Superior temporal gyrus (tissue), 1 donor: ENCODE data around the gene ARMC6.

Experiments
- DNase-seq: peaks from one replicate; pipeline ENCODE4 v3.0.0-alpha.2; 2016; ENCODE audit errors: extremely low spot score

Gene ARMC6

DNA sequence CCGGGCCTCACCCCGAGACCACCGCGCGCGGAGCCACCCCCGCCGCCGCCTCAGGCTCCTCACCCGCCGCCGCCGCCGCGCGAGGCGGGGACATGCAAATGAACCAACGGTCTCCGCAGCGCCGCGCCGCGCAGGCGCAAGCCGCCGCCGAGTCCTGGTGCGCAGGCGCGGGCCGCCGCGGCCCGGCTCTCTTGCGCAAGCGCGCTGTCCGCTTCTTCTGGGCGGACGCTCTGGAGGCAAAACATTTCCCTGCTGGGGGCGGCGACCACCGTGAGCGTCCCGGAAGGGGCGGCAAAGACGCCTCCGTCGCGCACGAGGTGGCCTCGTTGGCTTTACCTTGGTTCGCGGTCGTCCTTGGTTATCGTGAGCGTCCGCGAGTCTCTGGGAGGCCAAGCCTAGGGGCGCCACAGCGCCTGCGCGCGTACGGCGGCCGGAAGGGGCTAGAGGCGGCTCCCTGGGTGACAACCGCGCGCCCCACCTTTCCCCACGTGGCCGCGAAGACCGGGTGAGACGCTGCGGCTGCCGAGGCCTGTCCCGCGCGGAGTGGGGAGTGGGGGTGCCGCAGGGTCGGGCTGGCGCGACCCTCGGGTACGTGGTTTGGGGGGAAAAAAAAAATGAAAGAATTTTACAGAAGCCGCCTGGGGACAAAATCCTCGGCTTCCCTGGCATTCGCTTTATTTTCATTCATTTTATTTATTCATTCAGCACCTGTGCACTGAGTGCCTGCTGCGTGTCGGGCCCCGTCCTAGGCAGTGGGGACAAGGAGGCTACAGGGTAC lies at the start of gene ARMC6, which contains the start of gene SUGP2:
TSS of gene ARMC6 (plus strand) at position 178 of the 778 bp plus-strand sequence. CDS start 607 bp downstream, outside the sequence.
TSS of gene SUGP2 (minus strand) at position 92 of the 778 bp plus-strand sequence. CDS start 2,446 bp downstream, outside the sequence.
- peak; percentile 85 for DNase-seq

DNA sequence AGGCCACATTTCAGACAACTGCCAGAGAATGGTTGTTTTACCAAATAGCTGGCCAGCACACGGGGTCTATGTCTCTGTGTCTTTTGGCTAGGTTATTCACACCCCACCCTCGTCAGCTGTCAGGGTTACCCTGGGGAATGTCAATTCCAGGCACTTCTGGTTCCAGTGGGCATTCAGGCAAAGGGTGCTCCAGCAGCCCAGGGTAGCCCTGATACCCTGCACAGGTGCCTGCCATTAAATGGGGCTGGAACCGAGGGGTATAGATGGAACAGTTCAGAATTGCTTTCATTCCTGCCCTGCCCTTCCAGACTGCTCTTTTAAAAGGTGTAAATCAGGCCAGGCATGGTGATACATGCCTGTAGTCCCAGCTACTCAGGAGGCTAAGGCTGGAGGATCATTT lies 49.2 kb upstream of the ARMC6 start:
- no peak for DNase-seq

DNA sequence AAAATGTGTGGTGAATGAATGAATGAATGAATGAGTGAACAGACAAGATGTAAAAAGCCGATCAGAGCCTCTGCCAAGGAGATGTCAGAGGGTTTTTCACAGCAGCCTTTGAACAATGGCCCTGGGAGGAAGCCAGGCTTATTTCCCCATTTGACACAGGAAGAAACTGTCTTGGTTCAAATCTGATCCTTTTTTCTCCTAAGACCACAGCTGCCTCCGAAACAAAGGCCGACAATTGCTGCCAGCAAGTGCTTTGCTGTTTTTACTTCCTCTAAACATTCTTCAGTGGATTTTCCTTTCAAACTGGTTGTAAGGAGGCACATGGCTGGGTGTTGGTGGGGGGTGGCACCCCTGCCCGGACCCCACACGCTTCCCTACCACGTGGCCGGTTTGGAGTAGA lies 48.1 kb upstream of the ARMC6 start:
- peak; percentile 59 for DNase-seq

DNA sequence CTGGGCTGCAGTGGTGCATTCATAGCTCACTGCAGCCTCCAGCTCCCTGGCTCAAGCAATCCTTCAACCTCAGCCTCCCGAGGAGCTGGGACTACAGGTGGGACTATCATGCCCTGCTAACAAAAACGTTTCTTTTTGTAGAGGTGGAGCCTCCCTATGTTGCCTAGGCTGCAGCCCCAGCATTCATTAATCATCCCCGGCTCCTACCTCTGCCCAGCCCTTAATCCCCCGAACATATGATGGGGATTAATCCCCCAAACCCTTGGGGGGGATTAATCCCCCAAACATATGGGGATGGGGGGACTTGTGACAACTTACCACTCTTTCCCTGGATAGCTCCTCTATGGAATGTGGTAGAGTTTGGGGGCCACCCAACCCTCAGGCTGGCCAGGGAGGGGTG lies 45.9 kb upstream of the ARMC6 start:
- no peak for DNase-seq

DNA sequence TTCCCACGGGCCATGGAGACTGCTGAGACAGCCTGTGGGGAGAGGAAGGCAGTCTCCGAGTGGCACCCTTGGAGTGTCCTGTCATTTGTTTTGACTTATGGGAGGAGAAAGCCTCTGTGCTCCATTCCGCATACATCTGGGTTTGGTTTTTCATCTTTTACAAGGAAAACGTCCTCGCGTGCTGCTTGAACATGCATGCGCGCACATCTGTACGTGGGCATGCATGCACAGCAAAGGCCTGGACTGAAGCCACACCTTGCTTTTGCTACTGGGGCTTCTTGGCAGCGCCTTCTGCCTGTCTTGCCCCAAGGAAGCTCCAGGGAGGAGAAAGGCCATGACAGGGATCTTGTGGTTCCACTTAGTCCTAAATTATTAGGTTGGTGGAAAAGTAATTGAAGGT lies 44.1 kb upstream of the ARMC6 start:
- no peak for DNase-seq

DNA sequence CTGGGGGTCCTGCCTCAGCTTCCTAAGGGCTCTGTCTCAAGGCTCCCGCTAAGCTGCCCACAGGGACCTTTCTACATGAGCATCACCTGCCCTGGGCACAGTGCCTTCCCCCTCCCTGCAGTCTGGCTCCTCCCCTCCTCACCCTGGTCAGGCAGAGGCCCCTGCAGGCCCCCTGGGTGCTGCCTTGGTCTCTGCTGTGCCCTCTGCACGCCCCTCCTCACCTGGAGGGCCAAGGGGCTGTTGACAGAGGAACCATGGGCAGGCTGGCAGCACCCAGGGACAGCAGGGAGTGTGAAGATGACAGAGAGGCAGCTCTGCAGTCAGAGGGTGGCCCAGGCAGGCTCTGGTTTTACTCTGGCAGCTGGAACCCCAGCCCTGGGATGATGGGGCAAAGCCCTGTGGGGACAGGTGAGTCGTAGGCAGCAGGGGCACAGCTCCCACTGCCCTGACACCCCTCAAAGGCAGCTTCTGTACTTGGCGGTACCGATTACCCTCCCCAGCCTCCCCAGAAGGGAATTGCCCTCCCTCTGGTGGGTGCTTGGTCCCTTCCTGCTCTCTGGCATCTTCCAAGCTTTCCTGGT lies 43.2 kb upstream of the ARMC6 start:
- DNase-seq = no peak

DNA sequence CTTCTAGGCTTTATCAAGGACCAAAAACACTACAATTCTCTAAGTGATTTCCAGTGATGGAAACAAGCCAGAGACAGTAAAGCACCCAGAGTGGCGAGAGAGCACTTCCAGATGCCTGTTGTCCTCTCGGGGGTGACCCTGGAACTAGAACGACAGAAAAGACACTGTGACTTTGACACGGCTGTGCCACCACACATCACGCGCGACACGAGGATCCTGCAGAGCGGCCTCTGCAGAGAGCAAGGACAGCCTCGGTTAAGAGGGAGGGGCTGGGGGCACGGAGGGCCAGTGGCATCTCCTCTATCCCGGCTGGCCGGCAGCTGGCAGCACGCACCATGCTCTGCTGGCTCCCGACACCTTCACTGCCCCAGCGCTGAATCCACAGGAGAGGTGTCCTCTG lies 42.4 kb upstream of the ARMC6 start:
- no peak for DNase-seq

DNA sequence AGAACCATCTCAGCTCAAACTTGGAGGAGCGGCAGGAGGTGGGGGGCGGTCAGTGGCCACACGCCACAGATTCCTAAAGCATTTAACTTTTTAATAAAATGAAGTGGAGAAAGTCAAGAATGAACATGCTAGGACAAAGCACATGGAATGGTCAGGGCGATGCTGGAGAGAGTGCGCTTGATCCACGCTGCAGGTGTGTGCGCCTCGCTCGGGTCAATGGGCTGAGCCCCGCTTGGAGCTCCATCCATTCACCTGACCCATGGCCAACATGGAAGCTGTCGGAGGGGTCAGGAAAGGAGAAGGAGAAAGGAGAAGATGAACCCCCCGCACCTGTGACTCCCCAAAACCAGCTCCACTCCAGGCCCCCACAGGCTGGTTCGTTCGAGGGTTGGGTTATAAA lies 41.9 kb upstream of the ARMC6 start:
- DNase-seq = no peak

DNA sequence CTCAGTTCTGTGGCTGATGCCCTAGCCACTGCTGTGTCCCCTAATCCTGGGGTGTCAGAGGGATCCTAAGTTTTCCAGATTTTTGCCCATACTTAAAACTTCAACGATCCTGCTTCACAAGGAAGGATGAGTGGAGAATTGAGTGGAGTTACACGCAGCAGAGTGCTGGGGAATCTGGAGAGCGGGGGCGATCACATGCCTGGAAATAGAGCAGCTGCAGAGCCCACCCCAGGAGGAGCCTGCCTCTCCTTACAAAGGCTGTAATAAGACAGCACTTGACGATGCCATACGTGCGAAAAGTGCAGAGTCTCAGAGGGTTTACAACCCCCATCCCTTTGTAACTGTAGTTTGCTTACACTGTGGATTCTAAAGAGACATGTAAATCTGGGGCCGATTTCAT lies 40.7 kb upstream of the ARMC6 start:
- DNase-seq = peak; percentile 33

DNA sequence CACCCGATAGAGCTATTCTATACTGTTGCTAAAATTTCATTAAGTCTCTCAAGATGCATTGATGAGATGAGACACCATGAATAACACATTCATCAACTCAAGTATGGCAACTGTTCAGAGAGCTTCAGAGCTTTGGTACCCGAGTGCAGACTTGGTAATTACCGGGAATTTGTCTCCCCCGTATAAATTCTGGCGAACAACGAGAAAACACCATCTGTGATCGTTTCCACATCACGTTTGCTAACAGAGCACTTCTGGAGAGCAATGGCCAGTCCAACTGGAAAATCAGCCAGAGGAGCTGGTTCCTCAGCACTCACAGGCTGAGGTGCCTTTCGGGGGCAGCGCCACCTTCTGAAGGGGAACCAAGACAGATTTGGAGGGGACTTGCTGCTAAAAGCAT lies 40.3 kb upstream of the ARMC6 start:
- no peak for DNase-seq

DNA sequence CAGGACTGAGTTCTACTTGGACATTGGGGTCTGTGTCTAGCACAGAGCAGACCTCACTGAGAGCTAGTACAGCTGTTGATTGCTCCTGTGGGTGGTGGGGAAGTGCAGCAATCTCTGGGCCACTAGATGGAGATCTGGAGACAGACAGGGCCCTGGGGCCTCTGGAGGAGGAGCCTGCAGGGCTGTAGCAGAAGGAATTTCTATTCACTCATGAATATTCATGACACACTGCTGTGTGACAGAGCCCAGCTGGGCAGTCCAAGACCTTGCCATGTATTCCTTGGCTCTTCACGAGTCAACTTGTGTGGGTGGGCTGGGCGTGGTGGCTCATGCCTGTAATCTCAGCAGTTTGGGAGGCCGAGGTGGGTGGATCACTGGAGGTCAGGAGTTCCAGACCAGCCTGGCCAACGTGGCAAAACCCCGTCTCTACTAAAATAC lies 37.6 kb upstream of the ARMC6 start:
- peak; percentile 85 for DNase-seq

DNA sequence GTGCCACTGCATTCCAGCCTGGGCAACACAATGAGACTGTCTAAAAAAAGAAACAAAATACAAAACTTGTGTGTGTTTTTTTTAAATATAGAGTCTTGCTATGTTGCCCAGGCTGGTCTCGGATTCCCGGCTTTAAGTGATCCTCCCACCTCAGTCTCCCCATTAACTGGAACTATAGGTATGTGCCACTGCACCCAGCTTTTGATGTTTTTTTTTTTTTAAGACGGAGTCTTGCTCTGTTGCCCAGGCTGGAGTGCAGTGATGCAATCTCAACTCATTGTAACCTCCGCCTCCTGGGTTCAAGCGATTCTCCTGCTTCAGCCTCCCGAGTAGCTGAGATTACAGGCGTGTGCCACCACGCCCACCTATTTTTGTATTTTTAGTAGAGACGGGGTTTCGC lies 37.1 kb upstream of the ARMC6 start:
- no peak for DNase-seq

DNA sequence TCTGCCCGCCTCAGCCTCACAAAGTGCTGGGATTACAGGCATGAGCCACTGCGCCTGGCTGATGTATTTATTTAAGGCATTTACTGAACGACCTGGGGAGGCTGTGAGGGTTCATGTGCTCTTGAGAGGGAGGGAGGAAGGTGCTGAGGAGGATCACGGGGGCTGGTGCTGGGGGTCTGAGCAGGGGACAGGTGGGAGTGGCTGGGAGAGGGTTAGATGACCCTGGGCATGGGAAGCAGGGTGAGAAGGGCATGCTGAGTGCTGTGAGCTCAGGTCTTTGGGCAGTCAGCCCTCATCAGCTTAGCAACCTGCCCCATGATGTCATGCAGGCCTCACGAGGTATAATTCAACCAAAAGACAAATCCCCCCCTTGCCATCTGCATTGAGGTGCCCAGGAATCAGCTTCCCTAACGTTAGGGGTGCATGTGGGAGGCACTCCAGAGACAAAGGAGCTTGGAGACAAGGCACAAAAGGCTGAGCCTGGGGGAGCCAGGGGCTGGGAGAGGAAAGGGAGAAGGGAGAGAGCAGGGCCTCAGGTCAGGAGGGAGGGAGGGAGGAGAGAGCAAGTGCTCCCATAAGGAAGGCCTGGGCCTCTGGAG lies 36.5 kb upstream of the ARMC6 start:
- DNase-seq = no peak

DNA sequence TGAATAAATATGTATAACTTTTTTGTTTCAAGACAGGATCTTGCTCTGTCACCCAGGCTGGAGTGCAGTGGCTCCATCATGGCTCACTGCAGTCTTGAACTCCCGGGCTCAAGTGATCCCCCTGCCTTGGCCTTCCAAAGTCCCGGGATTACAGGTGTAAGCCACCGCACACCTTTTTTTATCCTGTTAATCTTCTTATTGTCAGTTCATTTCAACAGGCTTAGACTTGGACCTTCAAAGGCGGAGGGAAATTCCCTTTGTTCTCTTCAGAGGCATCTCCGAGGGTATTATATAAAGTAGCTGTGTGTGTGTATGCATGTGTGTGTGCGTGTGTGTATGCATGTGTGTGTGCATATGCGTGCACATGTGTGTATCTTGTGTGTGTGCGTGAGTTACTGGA lies 35.1 kb upstream of the ARMC6 start:
- DNase-seq = no peak

DNA sequence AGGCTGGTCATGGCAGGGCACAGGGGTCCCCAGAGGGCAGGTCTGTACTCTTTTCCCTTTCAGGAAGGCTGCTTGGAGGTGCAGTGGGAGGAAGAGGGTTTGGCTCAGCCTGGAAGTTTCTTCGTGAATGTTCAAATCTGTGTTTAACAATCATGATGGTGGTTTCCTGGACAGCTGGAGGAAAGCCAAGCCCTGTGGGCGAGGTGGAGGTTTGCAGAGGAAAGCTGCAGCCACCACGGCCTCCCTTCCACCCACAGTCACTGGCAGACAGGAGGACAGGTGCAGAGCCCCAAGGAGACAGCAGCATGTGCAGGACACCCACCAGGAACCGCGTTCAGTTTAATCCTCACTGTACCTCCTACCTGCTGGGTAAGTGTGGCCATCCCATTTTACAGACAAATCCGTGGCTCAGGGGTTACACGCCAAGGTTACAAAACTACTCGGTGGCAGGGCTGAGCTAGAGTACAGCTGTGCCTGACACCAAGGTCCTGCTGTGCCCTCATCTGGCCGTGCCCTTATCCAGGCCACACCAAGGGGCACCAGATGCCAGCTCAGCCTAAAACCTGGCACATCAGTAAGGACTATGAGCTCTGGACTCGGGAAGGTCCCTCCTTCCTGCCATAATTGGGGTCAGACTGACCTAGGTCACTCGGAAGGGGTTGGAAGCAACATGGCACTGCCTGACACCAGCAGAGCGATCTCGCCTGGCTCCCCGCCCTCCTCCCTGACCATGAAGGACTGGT lies 34.2 kb upstream of the ARMC6 start:
- peak; percentile 24 for DNase-seq

DNA sequence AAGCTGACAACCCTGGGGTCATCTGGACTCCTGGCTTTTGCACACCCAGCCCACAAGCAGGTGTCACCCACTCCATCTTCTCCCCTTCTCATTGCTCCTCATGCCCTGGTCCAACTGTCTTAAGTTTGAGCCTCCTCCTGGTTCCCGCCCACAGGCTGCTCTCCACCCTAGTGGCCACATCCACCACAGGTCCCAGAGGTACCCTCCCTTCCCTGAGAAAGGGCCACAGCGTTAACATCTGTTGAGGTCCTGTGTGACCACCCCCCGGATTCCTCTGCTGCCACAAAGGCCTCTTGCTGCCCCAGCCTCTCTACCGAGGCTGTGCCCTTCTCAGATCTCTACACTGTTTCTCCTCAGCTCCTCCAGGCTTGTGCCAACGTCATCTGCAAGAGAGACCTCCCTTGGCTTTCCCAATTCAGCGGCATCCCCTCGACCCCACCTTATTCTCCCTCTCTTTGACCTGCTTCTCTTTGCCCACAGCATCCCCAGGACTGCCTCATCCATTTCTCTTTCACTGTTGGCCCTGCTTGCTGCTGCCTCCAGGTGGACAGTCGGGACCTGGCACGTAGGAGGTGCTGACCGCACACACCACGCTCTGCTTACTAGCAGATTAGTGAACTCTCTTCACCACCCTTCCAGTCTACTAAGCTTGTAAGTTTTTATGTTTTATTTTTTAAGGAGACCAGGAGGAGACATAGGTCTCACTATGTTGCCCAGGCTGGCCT lies 33.3 kb upstream of the ARMC6 start:
- DNase-seq = no peak

DNA sequence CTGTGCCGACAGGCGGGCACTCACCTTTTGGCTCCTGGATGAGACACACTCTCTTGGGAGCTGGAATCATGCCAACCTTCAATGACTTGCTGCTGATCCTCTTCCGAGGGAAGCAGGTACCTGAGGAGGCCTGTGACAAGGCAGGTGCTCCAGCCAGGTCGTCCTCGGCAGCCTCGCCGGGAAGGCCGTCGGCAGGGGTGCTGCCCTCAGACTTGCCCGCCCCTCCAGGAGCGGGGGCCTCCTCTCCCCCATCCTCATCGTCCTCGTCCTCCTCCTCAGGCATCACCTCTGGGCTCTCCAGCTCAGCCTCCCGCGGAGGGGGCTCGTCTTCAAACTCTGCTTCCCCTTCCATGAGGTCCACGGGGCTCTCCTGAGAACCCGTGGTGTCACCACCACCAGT lies 29.3 kb upstream of the ARMC6 start:
- no peak for DNase-seq

DNA sequence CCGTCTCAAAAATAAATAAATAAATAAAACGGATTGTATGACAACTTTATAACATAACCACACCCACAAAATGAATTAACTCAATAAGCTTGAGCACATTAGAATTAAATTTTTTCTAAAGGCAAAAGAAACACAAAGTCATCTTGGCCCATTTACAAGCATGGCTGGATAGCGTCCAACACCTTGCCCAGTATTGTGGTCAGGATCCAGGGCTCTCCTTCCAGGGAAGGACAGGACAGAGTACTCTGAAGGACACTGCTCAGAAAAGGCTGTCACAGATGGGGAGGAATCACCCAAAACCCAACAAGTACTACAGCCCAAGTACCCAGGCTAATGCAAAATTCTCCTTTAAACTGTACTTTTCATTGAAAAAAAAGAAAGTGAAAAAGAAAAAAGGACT lies 27.2 kb upstream of the ARMC6 start:
- no peak for DNase-seq

DNA sequence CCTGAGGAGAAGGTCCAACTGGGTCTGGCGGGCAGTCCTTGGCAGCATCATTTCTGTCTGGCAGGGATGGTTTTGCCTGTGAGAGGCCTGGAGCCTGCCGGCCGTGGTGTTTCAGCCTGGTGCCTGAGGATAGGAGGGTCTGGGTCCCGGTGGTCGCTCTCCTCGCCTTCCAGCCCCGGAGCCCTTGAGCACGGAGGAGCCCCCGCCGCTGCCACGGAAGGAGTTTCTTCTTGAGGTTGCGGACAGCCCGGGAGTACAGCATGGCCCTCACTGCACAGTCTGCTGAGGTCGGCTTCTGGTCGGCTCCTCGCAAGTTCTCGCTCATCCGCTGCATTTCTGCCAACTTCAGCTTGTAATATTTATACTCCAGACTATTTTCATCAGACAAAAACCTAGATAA lies 23.5 kb upstream of the ARMC6 start:
- no peak for DNase-seq

DNA sequence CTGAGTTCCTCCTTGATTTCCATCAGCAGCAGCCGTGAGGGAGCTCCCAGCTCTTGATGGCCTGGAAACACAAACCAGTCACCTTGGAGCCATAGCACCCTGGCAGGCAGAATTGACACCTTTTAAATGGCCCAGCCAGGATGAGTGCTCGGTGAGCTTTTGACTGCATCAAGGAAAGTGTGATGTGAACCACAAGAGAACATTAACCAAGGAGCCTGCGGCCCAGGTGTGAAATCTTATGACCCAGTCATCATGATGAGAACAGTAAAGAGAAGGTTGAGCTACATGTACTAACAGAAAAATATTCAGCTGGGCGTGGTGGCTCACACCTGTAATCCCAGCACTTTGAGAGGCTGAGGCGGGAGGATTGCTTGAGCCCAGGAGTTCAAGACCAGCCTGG lies 22.9 kb upstream of the ARMC6 start:
- no peak for DNase-seq

DNA sequence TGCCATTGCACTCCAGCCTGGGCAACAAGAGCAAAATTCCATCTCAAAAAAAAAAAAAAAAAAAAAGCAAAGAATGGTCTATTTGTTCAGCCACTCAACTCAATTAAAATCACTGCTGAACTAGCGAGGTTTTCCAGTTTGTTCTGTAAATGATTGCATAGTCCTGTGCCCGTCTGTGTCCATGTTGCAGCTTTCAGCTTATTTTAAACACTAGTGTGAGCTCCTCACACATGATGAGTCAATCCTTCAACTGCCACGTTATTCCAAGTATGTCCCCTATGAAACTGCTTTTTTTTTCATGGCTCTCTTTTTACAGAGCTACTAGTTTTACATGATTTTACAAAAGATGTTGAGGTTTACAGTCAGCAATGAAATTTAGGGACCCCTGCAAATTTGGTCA lies 12.3 kb upstream of the ARMC6 start:
- peak; percentile 62 for DNase-seq
